GM18526 (cell line): ENCODE data around the gene FFAR1.

ENCODE experiments used
- POLR2A ChIP-seq: IDR thresholded peaks from 3 replicates; pipeline ENCODE4 v1.6.1; 2011; ENCODE audit not compliant: insufficient read length; ENCODE audit errors: extremely low read depth

The FFAR1 gene

GRCh38 chr19:35310811-35311465 lies 36.8 kb upstream of the FFAR1 start:
- TF ChIP-seq POLR2A: no peak

GRCh38 chr19:35311901-35312665 lies 35.6 kb upstream of the FFAR1 start:
- TF ChIP-seq POLR2A: no peak

GRCh38 chr19:35313587-35313986 lies 34.1 kb upstream of the FFAR1 start:
- TF ChIP-seq POLR2A: no peak

GRCh38 chr19:35314031-35314430 lies 33.7 kb upstream of the FFAR1 start:
- TF ChIP-seq POLR2A: no peak

GRCh38 chr19:35314858-35315470 lies 32.7 kb upstream of the FFAR1 start:
- TF ChIP-seq POLR2A: no peak

GRCh38 chr19:35315883-35316282 lies 31.8 kb upstream of the FFAR1 start:
- TF ChIP-seq POLR2A: no peak

- no peak for TF ChIP-seq POLR2A
Measured at GRCh38 chr19:35316560-35316959, 31.1 kb upstream of the FFAR1 start.

GRCh38 chr19:35317464-35318043 lies 30.1 kb upstream of the FFAR1 start:
- TF ChIP-seq POLR2A: no peak

GRCh38 chr19:35318679-35319448 lies 28.8 kb upstream of the FFAR1 start:
- no peak for TF ChIP-seq POLR2A

- TF ChIP-seq POLR2A: no peak
Measured at GRCh38 chr19:35320065-35320713, 27.5 kb upstream of the FFAR1 start.

GRCh38 chr19:35321291-35321690 lies 26.4 kb upstream of the FFAR1 start:
- no peak for TF ChIP-seq POLR2A

GRCh38 chr19:35322014-35322413 lies 25.7 kb upstream of the FFAR1 start:
- TF ChIP-seq POLR2A: no peak

GRCh38 chr19:35327642-35328041 lies 20.1 kb upstream of the FFAR1 start:
- TF ChIP-seq POLR2A: no peak

- TF ChIP-seq POLR2A: peak; percentile 76
Measured at GRCh38 chr19:35328851-35329285, 18.8 kb upstream of the FFAR1 start, which contains the start of gene CD22. TSS of gene CD22 (plus strand) at chr19:35329187. CDS start at chr19:35332041, 2,854 bp downstream.
